Stomach (tissue), 4 donors: Measurements from ENCODE around the gene ATP9B.

Experiments used
- POLR2A ChIP-seq, 4 donors: fragments of 450-650 bp; IDR thresholded peaks; one replicate each; pipeline ENCODE4 v1.6.1; 2016; ENCODE audit warnings: antibody characterized with exemption in 4 of 4, control low read depth in 2 of 4, mild to moderate bottlenecking in 1 of 4, moderate library complexity in 1 of 4
- TF ChIP-seq, protein P1 (sequence below), 7 experiments: fragments of 450-650 bp in 4 of 7; fragments of 200-600 bp in 3 of 7; sonication (generic) in 3 of 7; IDR thresholded peaks; one replicate each; pipeline ENCODE4 v1.5.1; 2016 to 2019; ENCODE audit warnings: antibody characterized with exemption in 7 of 7, control low read depth in 2 of 7, mild to moderate bottlenecking in 1 of 7

- no peak for TF ChIP-seq POLR2A (IDR thresholded peaks at IDR 0.05)
- TF ChIP-seq, protein P1, sequence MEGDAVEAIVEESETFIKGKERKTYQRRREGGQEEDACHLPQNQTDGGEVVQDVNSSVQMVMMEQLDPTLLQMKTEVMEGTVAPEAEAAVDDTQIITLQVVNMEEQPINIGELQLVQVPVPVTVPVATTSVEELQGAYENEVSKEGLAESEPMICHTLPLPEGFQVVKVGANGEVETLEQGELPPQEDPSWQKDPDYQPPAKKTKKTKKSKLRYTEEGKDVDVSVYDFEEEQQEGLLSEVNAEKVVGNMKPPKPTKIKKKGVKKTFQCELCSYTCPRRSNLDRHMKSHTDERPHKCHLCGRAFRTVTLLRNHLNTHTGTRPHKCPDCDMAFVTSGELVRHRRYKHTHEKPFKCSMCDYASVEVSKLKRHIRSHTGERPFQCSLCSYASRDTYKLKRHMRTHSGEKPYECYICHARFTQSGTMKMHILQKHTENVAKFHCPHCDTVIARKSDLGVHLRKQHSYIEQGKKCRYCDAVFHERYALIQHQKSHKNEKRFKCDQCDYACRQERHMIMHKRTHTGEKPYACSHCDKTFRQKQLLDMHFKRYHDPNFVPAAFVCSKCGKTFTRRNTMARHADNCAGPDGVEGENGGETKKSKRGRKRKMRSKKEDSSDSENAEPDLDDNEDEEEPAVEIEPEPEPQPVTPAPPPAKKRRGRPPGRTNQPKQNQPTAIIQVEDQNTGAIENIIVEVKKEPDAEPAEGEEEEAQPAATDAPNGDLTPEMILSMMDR (IDR thresholded peaks at IDR 0.05), result no peak
Observed at GRCh38 chr18:79206444-79206843, 137.2 kb downstream of the ATP9B start.
